SK-N-SH treated with all-trans-retinoic acid at 6 μM for 48 hours (cell line): ENCODE results near the gene FITM1.

Source experiments
- ZFP3 ChIP-seq: fragments of 250-450 bp; sonication (Bioruptor Pico); IDR thresholded peaks from 2 replicates; pipeline ENCODE4 v1.5.0; 2020; ENCODE audit warnings: mild to moderate bottlenecking, moderate library complexity
- ZFP30 ChIP-seq: fragments of 450-650 bp; formaldehyde crosslinking; IDR thresholded peaks from 2 replicates; pipeline ENCODE4 v1.5.0; 2022; ENCODE audit warnings: mild to moderate bottlenecking, moderate library complexity
- ZNF565 ChIP-seq: fragments of 450-650 bp; formaldehyde crosslinking; conservative IDR thresholded peaks from 2 replicates; pipeline ENCODE4 v1.5.0; 2020; ENCODE audit warnings: low read depth, mild to moderate bottlenecking, moderate library complexity

DNA sequence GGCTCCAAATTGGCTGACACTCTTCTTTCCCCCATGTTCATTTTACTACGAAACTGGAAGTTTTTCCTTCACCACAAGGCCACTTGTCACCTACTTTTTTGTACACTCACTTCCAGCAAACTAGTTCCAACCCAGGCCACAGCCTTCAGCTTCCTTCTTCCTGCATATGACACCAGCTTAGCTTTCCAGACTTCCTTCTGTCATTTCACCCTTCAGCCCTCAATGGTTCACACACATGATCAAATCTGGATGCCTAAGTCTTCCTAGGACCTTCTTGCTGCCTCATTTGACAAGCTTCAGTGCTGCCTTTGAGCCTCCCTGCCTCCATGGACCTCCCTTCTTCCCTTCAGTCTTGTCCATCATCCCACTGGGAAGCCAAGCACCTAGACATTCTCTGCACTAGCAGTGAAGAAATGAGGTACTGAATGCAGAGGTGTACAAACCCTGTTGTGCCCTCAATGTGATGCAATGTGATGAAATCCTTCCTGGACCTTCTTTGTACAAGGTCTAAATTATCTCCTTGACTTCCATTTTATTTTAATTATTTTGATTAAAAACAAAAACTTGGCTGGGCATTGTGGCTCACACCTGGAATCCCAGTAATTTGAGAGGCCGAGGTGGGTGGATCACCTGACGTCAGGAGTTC lies 37.1 kb downstream of the FITM1 start:
- TF ChIP-seq ZFP30 (CRISPR knock-in tag) (no peak), ZFP3 (CRISPR knock-in tag) (no peak), ZNF565 (CRISPR knock-in tag) (no peak)
